Stimulated activated CD4-positive, alpha-beta T cell treated with anti-CD3 and anti-CD28 coated beads, TNF-alpha, amount 100 ng/mL, for 24 hours (primary cell): ENCODE measurements around the gene PDLIM5.
"Not testable (repeated sequence)": the region's sequence is repeated elsewhere in the genome, so short reads cannot be mapped to it uniquely, and the experiment has no call there.

Experiments
- DNase-seq, 3 experiments: peaks; one replicate each; pipeline ENCODE4 v3.0.0-alpha.2; 2020; ENCODE audit warnings: low read depth in 3 of 3

The PDLIM5 gene

DNA sequence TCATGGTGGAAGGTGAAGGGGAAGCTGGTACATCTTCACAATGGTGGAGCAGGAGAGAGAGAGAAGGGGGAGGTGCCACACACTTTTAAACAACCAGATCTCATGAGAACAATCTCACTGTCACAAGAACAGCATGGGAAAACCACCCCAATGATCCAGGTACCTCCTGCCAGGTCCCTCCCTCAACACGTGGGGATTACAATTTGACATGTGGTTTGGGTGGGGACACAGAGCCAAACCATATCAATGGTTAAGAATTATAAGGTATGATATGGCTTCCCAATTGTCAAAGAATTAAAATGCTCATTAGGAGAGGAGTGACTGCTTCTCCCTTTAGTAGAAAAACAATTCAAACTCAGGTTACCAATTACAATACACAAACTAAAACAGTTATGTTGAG lies 143.3 kb downstream of the PDLIM5 start:
- DNase-seq = no peak

DNA sequence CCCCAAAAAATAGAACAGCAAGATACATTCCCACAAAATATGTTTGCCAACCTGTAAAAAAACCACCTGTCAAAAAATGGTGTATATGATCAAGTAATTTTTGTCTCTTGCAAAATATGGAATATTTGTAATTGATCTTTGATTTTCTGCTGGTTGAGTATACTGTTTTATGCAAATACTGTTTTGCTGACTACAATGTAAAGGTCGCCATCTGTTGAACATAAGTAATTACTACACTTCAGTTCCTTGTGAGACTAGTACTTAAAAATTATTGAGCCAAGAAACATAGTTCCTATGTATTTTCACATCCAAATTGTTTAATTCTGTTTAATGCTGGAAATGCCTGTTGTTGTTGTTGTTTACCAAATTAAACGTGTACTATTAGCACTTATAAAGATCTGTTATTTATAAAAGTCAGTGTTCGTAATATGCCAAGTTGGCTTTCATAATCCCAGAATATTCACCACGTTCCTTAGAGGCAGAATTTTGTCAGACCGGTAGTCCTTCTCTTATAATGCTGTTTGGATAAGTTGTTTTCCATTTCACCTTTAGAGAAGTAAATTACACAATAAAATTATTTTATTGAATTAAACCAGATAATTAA lies 144.2 kb downstream of the PDLIM5 start:
- no peak for DNase-seq

DNA sequence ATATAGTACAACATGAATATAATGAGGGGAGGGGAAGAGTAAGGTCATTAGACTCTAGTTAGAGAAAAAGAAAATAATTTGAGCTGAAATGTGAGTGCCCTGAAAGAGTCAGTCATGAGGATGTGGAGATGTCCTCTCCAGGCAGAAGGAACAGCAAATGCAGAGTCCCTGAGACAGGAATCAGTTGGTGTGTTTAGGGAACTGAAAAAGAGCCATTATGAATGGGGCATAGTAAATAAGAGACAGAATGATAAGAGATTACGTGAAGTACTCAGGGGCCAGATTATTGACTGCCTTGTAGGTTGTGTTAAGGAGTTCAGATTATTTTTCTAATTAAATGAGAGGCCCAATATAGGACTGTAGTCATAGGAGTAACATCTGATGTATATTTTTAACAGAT lies 147.0 kb downstream of the PDLIM5 start:
- DNase-seq = no peak

DNA sequence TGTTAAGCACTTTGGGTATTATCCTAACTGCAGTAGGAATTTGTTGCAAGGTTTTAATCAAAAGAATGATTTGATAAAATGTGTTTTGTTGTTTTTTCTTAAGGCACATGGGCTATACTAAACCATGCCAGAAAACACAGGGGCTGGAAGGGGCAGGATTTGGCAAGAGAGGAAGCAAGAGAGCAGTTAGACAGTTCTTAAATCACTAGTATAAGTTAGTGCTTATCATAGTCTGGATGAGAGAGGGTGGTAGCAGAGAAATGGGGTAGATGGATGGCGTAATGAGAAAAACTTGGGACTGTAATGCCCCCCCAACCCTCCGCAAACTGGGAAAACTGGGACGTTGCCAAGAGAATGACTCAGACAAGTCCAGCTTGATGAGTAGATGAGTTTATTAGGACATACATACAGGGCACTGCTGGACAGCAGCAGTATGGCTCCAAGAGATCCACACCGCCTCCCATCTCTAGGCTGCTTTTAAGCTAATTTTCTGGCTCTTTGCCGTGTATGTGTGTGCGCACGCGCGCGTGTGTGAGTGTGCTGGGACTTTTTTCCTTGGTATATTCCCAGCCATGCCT lies 151.5 kb downstream of the PDLIM5 start:
- DNase-seq = no peak

DNA sequence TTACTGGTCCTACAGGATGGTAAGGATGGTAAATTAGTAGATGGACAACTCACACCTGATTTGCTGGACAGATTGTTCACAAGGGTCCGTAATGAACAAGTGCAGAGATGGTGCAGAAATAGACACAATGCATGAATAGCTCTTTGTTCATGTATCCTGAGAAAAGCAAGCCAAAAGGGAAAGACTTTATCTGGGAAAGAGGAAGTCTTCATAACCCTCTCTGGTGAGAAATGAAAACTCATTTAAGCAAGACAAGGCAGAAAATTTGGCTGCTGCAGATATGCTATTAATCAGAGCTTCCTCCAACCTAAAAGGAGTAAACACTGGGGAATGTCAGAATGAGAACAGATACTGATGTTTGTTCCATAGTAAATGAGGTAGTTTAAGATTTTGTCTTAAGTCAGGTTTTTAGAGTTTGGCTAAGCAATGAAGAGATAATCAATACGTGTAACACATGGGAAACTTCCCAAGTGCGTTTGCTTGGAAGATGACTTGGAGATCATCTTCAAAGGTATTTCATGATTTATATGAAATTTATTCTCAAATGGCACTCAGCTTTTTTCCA lies 153.6 kb downstream of the PDLIM5 start:
- DNase-seq = no peak

DNA sequence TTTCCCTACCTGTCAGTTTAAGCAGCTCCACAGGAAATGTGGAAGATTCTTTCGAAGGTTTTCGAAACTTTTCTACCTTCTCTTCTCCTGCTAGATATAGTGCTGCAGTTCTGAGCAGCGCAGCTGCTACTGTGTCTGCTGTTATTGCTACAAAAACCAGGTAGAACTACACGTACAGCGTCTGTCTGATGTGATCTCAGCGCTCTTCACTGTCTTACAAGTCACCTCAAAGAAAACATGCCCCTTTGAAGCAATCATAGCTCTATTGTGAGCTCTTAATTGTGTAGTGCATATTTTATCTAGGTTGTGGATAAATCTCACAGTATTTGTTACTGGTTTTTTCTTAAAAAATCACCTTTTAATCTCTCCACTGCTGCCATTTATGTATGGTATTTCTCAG lies 158.4 kb downstream of the PDLIM5 start:
- no peak for DNase-seq

DNA sequence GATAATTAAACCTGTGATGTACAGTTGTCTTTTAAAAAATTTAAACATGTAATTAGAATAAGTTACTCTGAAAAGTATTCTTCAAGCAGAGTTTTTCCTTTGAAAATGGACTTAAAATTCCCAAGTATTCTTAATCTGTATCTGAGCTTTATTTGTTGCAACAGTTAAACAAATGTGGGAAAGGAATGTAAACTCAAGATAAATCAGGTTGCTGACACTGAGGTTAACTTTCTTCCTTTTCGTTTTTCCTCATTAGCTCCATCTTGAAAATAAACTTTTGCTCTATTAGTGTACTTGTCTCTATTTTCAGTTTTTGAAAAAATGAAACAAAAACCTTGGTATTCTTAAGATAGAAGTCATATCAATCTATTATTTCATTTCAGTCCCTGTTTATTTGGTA lies 161.5 kb downstream of the PDLIM5 start:
- DNase-seq = no peak

DNA sequence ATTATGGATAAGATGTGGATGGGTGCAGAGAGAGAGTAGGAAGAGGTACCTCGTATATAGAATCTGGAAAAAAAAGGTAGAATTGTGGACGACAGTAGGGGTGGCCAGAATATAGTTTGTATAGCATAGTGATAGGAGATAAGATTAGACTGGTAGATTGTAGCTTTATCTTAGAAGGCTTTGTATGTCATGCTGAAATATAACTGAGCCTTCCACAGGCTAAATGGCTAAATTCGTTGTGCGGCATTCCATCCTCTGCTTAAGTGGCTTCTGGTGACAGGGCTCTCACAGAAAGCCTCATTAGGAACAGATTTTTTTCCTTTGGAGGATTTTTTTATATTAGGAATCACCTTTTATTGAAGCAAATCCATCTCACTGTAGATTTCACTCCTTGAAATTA lies 163.7 kb downstream of the PDLIM5 start:
- DNase-seq = no peak

DNA sequence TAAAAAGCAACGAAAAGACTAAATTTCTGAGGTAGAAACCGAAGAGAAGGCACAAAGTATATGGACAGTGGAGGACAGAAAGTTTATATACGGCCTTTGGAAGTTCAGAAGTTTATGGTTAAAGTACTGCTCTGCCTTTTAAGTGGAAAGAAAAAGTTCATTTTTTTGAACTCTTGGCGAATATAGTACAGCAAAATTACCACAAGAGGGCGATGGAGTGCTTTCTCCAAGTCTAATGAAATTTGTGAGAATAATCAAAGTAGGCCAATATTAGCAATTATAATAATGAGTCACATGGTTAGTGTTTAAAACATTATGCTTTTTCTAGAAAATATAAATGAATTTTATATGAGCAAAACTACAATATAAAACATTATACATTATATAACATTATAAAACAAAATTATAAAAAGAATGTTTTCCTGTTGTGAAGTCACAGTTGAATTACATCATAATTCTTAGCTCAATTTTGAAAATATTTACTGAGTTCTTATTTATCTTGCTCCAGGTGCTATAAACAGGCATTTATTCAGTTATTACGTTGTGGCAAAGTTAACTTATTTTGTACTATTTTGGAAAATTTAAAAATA lies 169.8 kb downstream of the PDLIM5 start:
- DNase-seq = no peak

DNA sequence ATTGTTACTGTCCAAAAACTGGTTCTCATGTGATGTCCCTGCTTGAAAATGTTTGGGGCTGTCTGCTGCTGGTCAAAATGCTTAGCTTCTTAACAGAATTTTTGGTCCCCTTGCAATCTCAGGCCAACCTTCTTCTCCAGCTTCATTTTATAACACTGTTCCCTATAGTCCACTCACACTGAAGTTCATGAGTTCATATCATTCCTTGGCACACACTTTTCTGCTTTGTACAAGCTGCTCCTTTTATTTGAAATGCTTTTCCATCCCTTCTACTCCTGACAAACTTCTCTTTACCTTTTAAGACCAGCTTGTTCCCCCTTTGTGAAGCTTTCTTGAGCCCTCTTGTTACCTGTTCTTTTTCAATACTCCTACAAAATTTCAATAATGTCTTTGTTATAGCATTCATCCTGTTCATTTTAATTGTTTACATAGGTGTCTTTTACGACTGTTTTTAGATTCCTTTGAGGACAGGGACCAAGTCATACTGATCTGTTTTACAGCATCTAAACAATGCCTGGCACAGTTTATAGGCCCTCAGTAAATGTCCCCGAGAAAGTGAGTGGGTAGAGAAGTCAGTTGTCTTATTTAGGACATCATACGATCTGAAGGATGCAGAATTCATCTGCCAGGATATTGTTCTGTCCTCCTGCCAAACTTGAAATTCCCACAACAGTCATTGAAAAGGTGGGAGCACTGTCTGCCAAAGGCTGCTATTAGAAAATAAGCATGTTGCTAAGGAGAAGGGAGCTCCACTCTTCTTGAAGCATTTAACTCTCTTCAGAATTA lies 171.6 kb downstream of the PDLIM5 start:
- DNase-seq = no peak

DNA sequence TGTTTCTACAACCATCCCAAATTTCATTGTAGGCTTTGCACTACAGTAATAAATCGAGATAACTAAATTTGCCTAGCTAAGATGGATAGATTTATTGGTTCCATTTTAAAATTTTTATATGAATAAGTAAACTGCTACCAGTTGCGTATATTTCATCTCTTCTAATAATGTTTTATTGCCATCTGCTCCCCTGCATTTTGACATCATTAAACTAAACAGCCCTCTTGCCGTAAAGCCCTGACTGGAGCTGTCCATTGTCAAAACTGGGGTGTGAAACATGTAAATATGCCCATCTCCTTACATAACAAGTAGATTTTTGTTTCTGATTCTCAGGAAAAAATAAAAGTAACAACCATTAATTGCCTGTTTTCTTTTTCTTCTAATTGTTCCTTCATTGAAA lies 175.2 kb downstream of the PDLIM5 start:
- no peak for DNase-seq

DNA sequence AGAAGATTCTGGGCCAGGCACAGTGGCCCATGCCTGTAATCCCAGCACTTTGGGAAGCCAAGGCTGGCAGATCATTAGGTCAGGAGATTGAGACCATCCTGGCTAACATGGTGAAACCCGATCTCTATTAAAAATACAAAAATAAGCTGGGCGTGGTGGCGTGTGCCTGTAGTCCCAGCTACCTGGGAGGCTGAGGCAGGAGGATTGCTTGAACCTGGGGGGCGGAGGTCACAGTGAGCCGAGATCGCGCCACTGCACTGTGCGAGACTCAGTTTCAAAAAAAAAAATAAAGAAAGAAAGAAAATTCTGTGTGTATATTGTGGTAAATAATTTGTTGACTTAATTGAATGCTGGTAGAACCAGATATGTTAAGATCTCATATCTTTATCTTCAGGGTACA lies 177.3 kb downstream of the PDLIM5 start:
- DNase-seq = not testable (repeated sequence)

DNA sequence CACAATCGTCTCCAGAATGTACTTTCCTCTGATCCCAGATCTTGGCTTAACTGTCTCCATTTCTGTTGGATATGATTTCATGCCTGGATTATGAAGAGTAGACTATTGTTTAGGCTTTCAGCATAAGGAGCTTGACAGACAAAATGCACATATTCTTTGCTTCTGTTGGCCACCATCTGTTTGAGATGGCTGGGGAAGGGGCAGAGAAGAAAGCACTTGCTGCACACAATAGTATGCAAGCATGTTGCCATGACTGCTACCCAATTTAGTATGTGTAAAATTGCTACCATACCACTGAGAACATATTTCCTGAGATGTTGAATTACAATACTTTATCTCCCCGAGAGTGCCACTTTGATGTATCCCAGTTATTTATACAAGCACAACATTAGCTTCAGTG lies 178.1 kb downstream of the PDLIM5 start:
- no peak for DNase-seq

DNA sequence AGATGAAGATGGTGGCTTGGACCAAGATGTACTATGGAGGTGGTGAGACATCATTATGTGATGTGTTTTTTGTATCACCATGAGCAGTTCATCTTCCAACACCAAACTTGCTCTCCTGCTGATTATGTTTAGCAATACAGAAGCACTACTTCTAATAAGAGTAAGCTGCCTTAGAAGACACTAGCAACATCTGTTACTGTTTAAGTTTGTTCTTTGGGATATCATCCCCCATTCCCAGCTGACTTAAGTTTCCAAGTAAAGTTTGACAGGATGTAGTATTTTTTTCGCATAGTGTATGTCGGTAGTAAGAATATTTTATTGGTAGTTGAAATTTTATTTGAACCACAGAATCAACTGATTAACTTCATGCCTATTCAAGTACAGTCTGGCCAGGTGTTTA lies 182.5 kb downstream of the PDLIM5 start:
- no peak for DNase-seq

DNA sequence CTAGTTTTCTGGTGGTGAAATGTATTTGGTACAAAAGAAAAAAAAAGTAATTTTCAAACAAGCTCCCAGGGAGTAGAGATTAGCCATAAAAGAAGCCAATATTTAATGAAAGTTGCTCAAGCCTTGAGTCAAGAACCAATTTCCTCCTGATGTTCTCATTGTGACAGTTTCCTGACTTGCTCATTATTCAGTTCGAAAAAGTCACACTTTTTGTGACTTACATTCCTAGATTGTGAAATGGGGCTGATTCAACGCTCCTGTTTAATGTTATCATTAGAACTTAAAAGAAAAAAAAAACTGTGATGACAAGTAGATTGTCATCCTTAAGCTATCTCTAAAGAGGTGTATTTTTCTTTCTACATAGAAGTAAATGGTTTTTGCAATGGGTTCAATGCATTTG lies 183.4 kb downstream of the PDLIM5 start:
- no peak for DNase-seq

DNA sequence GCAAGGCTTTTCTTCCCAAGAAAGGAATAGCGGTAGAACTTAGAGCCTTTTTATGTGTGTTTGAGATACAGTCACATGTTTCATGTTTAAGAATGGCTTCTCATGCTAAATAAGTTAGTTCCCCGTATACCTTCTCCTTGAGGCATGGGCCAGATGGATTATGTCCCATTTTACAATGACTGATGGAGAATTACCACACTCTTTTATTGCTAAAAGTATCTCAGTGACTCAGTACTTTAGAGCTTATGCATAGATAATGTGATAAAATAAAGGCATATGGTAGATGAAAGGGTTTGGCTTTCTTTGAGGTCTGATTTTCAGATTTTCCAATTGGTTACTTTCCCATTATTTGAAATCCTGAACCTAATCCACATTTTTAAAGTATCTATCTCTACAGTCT lies 184.3 kb downstream of the PDLIM5 start:
- DNase-seq = no peak

DNA sequence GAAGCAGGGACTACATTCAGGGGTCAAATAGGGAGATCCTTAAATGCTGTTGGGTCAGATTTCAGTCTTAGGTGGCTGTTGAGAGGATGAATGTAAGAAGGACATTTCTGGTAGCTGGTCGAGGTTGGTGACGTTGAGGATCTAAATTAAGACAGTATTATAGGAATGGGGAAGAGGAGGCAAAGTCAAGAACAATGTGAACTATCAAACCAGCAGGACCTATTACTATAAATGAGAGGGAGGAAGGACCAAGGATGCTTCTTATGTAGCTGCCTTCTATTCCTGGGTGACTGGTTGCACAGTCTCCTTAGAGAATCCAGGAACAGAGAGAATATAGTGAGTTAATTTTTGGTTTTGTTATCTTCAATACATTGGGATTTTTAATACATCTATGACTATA lies 187.6 kb downstream of the PDLIM5 start:
- no peak for DNase-seq

DNA sequence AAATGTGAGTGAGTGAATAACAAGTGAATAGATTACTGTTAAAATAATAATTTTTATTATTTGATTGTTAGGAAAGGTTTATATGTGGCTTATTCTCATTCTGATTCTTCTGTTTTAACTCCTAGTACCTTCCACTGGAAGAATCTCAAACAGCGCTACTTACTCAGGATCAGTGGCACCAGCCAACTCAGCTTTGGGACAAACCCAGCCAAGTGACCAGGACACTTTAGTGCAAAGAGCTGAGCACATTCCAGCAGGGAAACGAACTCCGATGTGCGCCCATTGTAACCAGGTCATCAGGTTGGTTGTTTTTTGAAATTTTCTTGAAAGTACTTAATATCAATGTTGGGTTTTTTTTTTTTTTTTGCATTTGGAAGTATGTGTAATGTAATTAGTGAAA lies 188.4 kb downstream of the PDLIM5 start:
- no peak for DNase-seq

DNA sequence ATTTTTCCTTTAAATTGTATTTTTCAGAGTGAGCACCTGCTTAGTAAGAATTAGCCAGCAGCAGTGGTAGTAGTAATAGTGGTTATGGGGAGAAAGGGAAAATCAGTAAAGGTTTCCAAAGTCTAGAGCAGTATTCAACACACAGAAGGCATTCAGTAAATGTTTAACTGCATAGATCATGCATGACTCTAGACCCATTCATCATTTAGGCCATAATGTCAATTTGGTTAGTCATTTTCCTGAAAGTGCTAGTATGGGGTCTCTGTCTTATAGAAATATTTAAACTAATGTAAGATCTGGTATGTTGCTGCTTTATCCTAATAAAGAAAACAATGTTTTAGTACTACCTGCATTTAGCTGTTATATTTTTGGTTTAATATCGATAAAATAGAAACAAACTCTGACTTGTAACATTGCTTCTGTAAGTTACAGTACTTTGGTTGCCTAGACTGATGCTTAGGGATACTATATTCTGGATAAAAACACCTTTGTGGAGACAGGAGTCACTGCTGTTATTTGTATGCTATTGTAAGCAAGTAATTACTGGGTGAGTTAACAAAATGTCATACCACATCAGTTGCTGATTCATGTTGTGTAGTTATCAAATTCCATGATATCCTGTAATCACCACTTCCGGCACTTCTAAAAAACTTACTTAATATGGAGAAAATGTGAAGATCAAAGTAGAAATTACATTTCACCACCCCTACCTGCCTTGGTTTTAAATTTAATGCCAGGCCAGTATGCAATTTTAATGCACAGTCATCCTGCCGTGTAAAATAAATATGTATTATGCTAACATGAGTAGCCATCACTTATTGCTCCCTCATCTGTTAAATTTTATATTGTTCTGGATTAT lies 190.2 kb downstream of the PDLIM5 start:
- DNase-seq = no peak

DNA sequence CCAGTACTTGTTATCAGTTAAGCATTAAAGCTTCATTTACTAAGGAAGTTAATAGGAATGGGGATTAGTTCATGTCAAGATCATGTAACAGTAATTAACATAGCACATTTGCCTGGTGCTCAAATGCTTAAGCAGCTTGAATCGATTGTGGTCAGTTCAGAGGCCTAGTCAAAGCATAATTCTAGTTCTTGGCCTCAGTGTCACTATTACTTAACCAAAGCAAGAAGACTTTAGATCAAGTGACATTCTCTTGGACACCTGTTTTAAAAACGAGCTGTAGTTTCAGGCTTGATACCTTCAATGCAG lies 190.8 kb downstream of the PDLIM5 start:
- DNase-seq = no peak

DNA sequence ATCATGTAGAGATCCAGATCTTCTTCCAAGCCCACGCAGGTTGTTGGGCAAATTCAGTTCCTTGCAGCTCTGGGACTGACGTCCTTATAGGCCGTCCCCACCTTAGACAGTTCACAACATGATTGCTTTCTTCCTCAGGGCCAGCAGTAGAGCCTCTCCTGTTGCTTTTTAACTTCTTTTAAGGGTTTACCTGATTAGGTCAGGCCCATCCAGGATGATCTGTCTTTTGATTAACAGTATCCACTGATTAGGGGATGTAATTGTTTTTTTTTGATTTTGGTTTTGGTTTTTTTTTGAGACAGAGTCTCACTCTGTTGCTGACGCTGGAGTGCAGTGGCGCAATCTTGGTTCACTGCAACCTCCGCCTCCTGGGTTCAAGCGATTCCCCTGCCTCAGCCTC lies 197.0 kb downstream of the PDLIM5 start:
- no peak for DNase-seq
